Gastrocnemius medialis (tissue), 4 donors: ENCODE data around the gene RNASEH2B. TPM values are rescaled to one million over a fixed set of nuclear protein-coding genes. Genes with fewer than 3 reads are reported as not detected.

Source experiments
- ATAC-seq, 2 donors: fragments of 150-250 bp; one replicate each; pipeline ENCODE4 v1.9.1; 2016
- DNase-seq, 2 donors: peaks; one replicate each; pipeline ENCODE4 v3.0.0-alpha.2; 2019
- H3K27ac ChIP-seq, 4 donors: fragments of 200-600 bp; sonication (generic); 1 replicate in 1 of 4; 2 replicates in 3 of 4; pipeline ENCODE4 v1.5.1; 2016 to 2018; ENCODE audit warnings: mild to moderate bottlenecking in 2 of 4, moderate library complexity in 1 of 4
- H3K27me3 ChIP-seq, 3 donors: fragments of 200-600 bp; sonication (generic) in 2 of 3; 1 replicate in 1 of 3; 2 replicates in 2 of 3; pipeline versions ENCODE4 v1.5.1 to v1.6.0; 2016 to 2019; ENCODE audit warnings: mild to moderate bottlenecking in 1 of 3, moderate library complexity in 1 of 3
- H3K36me3 ChIP-seq, 2 donors: fragments of 200-600 bp; sonication (generic) in 1 of 2; one replicate each; pipeline ENCODE4 v1.5.1; 2017 to 2018
- H3K4me1 ChIP-seq, 2 donors: fragments of 200-600 bp; sonication (generic) in 1 of 2; one replicate each; pipeline ENCODE4 v1.5.1; 2016 to 2017; ENCODE audit warnings: mild to moderate bottlenecking in 2 of 2
- H3K4me3 ChIP-seq, 4 donors: fragments of 200-600 bp; sonication (generic) in 3 of 4; 1 replicate in 1 of 4; 2 replicates in 3 of 4; pipeline ENCODE4 v1.5.1; 2016 to 2019; ENCODE audit warnings: mild to moderate bottlenecking in 2 of 4
- H3K9me3 ChIP-seq, 3 donors: fragments of 200-600 bp; sonication (generic) in 2 of 3; 1 replicate in 1 of 3; 2 replicates in 2 of 3; pipeline ENCODE4 v1.5.1; 2016 to 2019
- POLR2A ChIP-seq, 2 donors: fragments of 450-650 bp; IDR thresholded peaks; one replicate each; pipeline ENCODE4 v1.6.1; 2017; ENCODE audit warnings: antibody characterized with exemption in 2 of 2, mild to moderate bottlenecking in 2 of 2, moderate library complexity in 2 of 2
- in situ Hi-C, 4 donors: fragments of 200-750 bp; cut with MboI; loops; one replicate each; pipeline versions ENCODE4 v1.15.0 to v1.8.0; 2017; ENCODE audit warnings: low sequenced_read_pairs in 4 of 4
- intact Hi-C: fragments of 100-400 bp; cut with DNase I; formaldehyde crosslinking; loops from one replicate; pipeline ENCODE4 v1.15.1; 2023; ENCODE audit warnings: low total_unique reads
- total RNA-seq, 4 donors: library from RNA; depleted of rRNA; stranded (reverse); fragments of >200 nt; gene quantifications; one replicate each; pipeline versions ENCODE4 v1.1.0 to v1.2.3, GENCODE V29; 2016
- TF ChIP-seq, protein P1 (sequence below), 5 experiments: fragments of 450-650 bp in 3 of 5; fragments of 200-600 bp in 2 of 5; sonication (generic) in 2 of 5; IDR thresholded peaks in 4 of 5; conservative IDR thresholded peaks in 1 of 5; 1 replicate in 4 of 5; 2 replicates in 1 of 5; pipeline ENCODE4 v1.5.1; 2016 to 2019; ENCODE audit warnings: antibody characterized with exemption in 5 of 5, mild to moderate bottlenecking in 3 of 5, moderate library complexity in 3 of 5

RNASEH2B gene
- total RNA-seq, 4 donors from 2014 or later = 9.3 to 24.7 (median 11.1) TPM

DNA sequence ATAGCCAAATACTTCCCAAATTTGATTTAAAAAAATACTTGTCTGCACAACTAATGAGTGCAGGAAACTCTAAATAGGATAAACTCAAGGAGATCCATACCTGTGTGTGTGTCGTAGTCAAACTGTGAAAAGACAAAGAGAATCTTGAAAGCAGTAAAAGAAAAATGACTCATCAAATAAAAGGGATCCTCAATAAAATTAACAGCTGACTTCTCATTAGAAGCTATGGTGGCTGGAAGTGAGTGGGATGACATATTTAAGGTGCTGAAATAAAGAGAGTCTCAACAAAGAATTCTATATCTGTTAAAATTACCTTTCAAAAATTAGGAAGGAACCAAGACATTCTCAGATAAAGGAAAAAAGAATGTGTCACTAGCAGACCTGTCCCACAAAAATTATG, 13.7 kb downstream of the RNASEH2B start:
- Histone ChIP-seq H3K9me3 (peaks cover 0 to 13% (median 0%) of the 10 kb centered on the region in 3 donors), H3K4me3 (no peak overlapping the region), H3K36me3 (peaks cover 0 to 3% of the 10 kb centered on the region in 2 donors), H3K4me1 (peaks cover 6 to 8% of the 10 kb centered on the region in 2 donors), H3K27ac (no peak overlapping the region), H3K27me3 (no peaks in the 10 kb centered on the region)
- in situ Hi-C loops = loop anchor here in 3 of 4 donors (25.0 kb wide), 2 partner anchors 936 to 961 kb away; partner anchors contain the start of gene TRIM13 (in 2 of the 3)
- TF ChIP-seq POLR2A (IDR thresholded peaks at IDR 0.05) = no peak
- TF ChIP-seq, protein P1, sequence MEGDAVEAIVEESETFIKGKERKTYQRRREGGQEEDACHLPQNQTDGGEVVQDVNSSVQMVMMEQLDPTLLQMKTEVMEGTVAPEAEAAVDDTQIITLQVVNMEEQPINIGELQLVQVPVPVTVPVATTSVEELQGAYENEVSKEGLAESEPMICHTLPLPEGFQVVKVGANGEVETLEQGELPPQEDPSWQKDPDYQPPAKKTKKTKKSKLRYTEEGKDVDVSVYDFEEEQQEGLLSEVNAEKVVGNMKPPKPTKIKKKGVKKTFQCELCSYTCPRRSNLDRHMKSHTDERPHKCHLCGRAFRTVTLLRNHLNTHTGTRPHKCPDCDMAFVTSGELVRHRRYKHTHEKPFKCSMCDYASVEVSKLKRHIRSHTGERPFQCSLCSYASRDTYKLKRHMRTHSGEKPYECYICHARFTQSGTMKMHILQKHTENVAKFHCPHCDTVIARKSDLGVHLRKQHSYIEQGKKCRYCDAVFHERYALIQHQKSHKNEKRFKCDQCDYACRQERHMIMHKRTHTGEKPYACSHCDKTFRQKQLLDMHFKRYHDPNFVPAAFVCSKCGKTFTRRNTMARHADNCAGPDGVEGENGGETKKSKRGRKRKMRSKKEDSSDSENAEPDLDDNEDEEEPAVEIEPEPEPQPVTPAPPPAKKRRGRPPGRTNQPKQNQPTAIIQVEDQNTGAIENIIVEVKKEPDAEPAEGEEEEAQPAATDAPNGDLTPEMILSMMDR (IDR thresholded peaks at IDR 0.05 in 4 of 5, conservative IDR thresholded peaks at IDR 0.05 in 1 of 5) = no peak
- DNase-seq (no peak), ATAC-seq (no peak)
- intact Hi-C loops = no loop called here

GRCh38 chr13:50924025-50924424, 14.4 kb downstream of the RNASEH2B start:
- ATAC-seq = no peak
- in situ Hi-C loops = loop anchor here in 3 of 4 donors (25.0 kb wide), 2 partner anchors 937 to 962 kb away; partner anchors contain the start of gene TRIM13 (in 2 of the 3)
- no peak for TF ChIP-seq POLR2A (IDR thresholded peaks at IDR 0.05)
- TF ChIP-seq, protein P1 (IDR thresholded peaks at IDR 0.05 in 4 of 5, conservative IDR thresholded peaks at IDR 0.05 in 1 of 5) = no peak
- intact Hi-C loops = no loop called here
- H3K4me1 ChIP-seq = peaks cover 0 to 5% of the 10 kb centered on the region in 2 donors
- no peak overlapping the region for H3K27ac ChIP-seq
- H3K36me3 ChIP-seq = peaks cover 0 to 3% of the 10 kb centered on the region in 2 donors
- H3K27me3 ChIP-seq = no peaks in the 10 kb centered on the region
- DNase-seq = no peak
- peaks cover 0 to 13% (median 0%) of the 10 kb centered on the region in 3 donors for H3K9me3 ChIP-seq
- no peak overlapping the region for H3K4me3 ChIP-seq

DNA sequence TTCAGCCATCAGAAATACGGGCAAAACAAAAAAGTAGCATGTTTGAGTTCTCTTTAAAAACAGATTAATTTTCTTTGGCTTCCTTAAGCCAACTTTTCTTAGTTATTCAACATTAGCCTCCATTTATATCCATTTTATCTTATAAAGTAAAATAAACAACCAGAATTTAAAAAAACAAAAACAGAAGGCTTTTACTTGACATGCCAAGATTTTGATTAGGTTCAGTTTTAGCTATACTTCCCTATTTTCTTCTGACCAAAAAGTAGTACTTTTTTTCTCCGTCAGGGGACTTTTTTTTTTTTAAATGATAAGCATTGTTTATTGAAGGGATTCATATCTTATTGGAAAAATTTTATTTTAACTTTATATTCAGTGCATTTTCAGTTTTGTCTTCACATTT, 18.1 kb downstream of the RNASEH2B start:
- no peak for ATAC-seq
- H3K4me3 ChIP-seq = no peak overlapping the region
- H3K27ac ChIP-seq = no peak overlapping the region
- H3K36me3 ChIP-seq = peaks cover 0 to 10% of the 10 kb centered on the region in 2 donors
- peaks cover 0 to 3% of the 10 kb centered on the region in 2 donors for H3K4me1 ChIP-seq
- H3K27me3 ChIP-seq = no peaks in the 10 kb centered on the region
- DNase-seq = no peak
- H3K9me3 ChIP-seq = peaks cover 0 to 13% (median 0%) of the 10 kb centered on the region in 3 donors
- TF ChIP-seq, protein P1 (IDR thresholded peaks at IDR 0.05 in 4 of 5, conservative IDR thresholded peaks at IDR 0.05 in 1 of 5) = no peak
- TF ChIP-seq POLR2A (IDR thresholded peaks at IDR 0.05) = no peak
- intact Hi-C loops = no loop called here
- in situ Hi-C loops = no loop called here

DNA sequence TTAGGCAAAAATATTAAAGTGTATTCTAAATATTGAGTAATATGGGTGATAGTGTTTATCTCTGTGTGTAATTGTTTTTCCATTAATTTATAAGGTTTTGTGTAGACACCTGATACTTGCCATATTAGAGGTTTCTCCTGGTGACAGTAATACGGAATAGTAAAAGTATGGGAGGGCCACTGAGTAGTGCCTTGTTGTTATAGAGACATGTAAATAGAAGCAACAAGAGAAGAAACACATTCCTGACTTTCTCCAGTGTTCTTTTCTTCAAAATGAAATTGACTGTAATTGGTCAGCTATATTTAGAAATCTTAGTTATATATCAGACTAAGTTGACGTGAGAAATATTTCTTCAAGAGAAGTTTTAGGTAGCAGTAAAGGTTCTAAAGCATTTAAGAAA, 18.5 kb downstream of the RNASEH2B start:
- intact Hi-C loops = no loop called here

More for the DNA sequence above, 18.5 kb downstream of the RNASEH2B start:
- Histone ChIP-seq H3K9me3 (peaks cover 0 to 9% (median 0%) of the 10 kb centered on the region in 3 donors), H3K4me3 (no peak overlapping the region), H3K27ac (no peak overlapping the region), H3K27me3 (no peaks in the 10 kb centered on the region), H3K4me1 (peaks cover 0 to 3% of the 10 kb centered on the region in 2 donors), H3K36me3 (peaks cover 0 to 12% of the 10 kb centered on the region in 2 donors)
- no peak for TF ChIP-seq POLR2A (IDR thresholded peaks at IDR 0.05)
- TF ChIP-seq, protein P1 (IDR thresholded peaks at IDR 0.05 in 4 of 5, conservative IDR thresholded peaks at IDR 0.05 in 1 of 5) = no peak
- no peak for ATAC-seq
- no peak for DNase-seq
- in situ Hi-C loops = no loop called here
